ENCODE results near the gene ZNF333. TPM values are rescaled to one million over a fixed set of nuclear protein-coding genes. Genes with fewer than 3 reads are reported as not detected.

The ZNF333 gene
- total and polyA plus RNA-seq, 2 donors from 2014 or later = 4.1 to 20.8 TPM

GRCh38 chr19:14650161-14650560 lies 39.7 kb upstream of the ZNF333 start:
- intact Hi-C loops (cut with DNase I) = no loop called here
- no peak overlapping the region for H3K27ac ChIP-seq (ENCODE audit: low read depth in 2 of 2, low read length in 2 of 2)
- no peak overlapping the region for H3K4me3 ChIP-seq (ENCODE audit: low read length in 3 of 3)
- H3K4me1 ChIP-seq (ENCODE audit: control insufficient read depth in 2 of 3, insufficient read depth in 2 of 3, low read depth in 1 of 3, low read length in 3 of 3) = no peaks in the 10 kb centered on the region
- FAIRE-seq (no peak), DNase-seq (no peak)
- H3K9me3 ChIP-seq (ENCODE audit: control insufficient read depth in 2 of 3, insufficient read depth in 1 of 3, low read length in 3 of 3) = no peaks in the 10 kb centered on the region
- no peak for TF ChIP-seq CTCF (IDR thresholded peaks at IDR 0.05; ENCODE audit: borderline replicate concordance, extremely low read depth, insufficient read depth)
- no peaks in the 10 kb centered on the region for H3K36me3 ChIP-seq (ENCODE audit: control insufficient read depth in 2 of 3, insufficient read depth in 3 of 3, low read length in 3 of 3)
- no peaks in the 10 kb centered on the region for H3K27me3 ChIP-seq (ENCODE audit: control insufficient read depth, insufficient read depth, low read length)
- H3K9ac ChIP-seq (ENCODE audit: low read length in 3 of 3) = no peak overlapping the region

GRCh38 chr19:14654786-14655560 lies 34.9 kb upstream of the ZNF333 start:
- no peaks in the 10 kb centered on the region for H3K4me1 ChIP-seq (ENCODE audit: control insufficient read depth in 2 of 3, insufficient read depth in 2 of 3, low read depth in 1 of 3, low read length in 3 of 3)
- H3K9ac ChIP-seq (ENCODE audit: low read length in 3 of 3) = no peak overlapping the region
- no peaks in the 10 kb centered on the region for H3K27me3 ChIP-seq (ENCODE audit: control insufficient read depth, insufficient read depth, low read length)
- no peak overlapping the region for H3K27ac ChIP-seq (ENCODE audit: low read depth in 2 of 2, low read length in 2 of 2)
- no peaks in the 10 kb centered on the region for H3K36me3 ChIP-seq (ENCODE audit: control insufficient read depth in 2 of 3, insufficient read depth in 3 of 3, low read length in 3 of 3)
- DNase-seq = no peak
- no peak for FAIRE-seq
- no peak for TF ChIP-seq CTCF (IDR thresholded peaks at IDR 0.05; ENCODE audit: borderline replicate concordance, extremely low read depth, insufficient read depth)
- H3K9me3 ChIP-seq (ENCODE audit: control insufficient read depth in 2 of 3, insufficient read depth in 1 of 3, low read length in 3 of 3) = no peaks in the 10 kb centered on the region
- intact Hi-C loops (cut with DNase I) = no loop called here
- no peak overlapping the region for H3K4me3 ChIP-seq (ENCODE audit: low read length in 3 of 3)

GRCh38 chr19:14655726-14656125 lies 34.1 kb upstream of the ZNF333 start:
- Histone ChIP-seq H3K27ac (ENCODE audit: low read depth in 2 of 2, low read length in 2 of 2) (no peak overlapping the region), H3K4me3 (ENCODE audit: low read length in 3 of 3) (no peak overlapping the region), H3K27me3 (ENCODE audit: control insufficient read depth, insufficient read depth, low read length) (no peaks in the 10 kb centered on the region), H3K4me1 (ENCODE audit: control insufficient read depth in 2 of 3, insufficient read depth in 2 of 3, low read depth in 1 of 3, low read length in 3 of 3) (no peaks in the 10 kb centered on the region), H3K36me3 (ENCODE audit: control insufficient read depth in 2 of 3, insufficient read depth in 3 of 3, low read length in 3 of 3) (no peaks in the 10 kb centered on the region), H3K9me3 (ENCODE audit: control insufficient read depth in 2 of 3, insufficient read depth in 1 of 3, low read length in 3 of 3) (no peaks in the 10 kb centered on the region), H3K9ac (ENCODE audit: low read length in 3 of 3) (no peak overlapping the region)
- DNase-seq (no peak), FAIRE-seq (no peak)
- TF ChIP-seq CTCF (IDR thresholded peaks at IDR 0.05; ENCODE audit: borderline replicate concordance, extremely low read depth, insufficient read depth) = no peak
- intact Hi-C loops (cut with DNase I) = no loop called here
